Neuron (in vitro differentiated cells): ENCODE data around the gene RNF113A.
"Not testable (repeated sequence)": the region's sequence is repeated elsewhere in the genome, so short reads cannot be mapped to it uniquely, and the experiment has no call there.

Experiments used
- H2AFZ ChIP-seq: one replicate; pipeline ENCODE4 v1.6.1; 2013; ENCODE audit warnings: low read depth, mild to moderate bottlenecking, inconsistent platforms, low read length, moderate library complexity
- H3K27me3 ChIP-seq: one replicate; pipeline ENCODE4 v1.6.1; 2013; ENCODE audit warnings: low read length; ENCODE audit not compliant: insufficient read depth
- H3K36me3 ChIP-seq: one replicate; pipeline ENCODE4 v1.6.1; 2013; ENCODE audit warnings: low read length; ENCODE audit not compliant: insufficient read depth
- H3K4me1 ChIP-seq: one replicate; pipeline ENCODE4 v1.6.1; 2013; ENCODE audit warnings: low read length; ENCODE audit not compliant: insufficient read depth
- H3K4me3 ChIP-seq: 2 replicates; pipeline ENCODE4 v1.5.1; 2013; ENCODE audit warnings: mild to moderate bottlenecking, low read length, moderate library complexity
- H3K9me3 ChIP-seq: one replicate; pipeline ENCODE4 v1.6.1; 2013; ENCODE audit warnings: low read length

Gene RNF113A

GRCh38 chrX:119871599-119872395 is at the start of gene RNF113A, which contains the start of gene NDUFA1:
Gene RNF113A, minus strand, starts transcription at chrX:119871733. Its CDS starts 120 bp downstream, at chrX:119871613.
Gene NDUFA1, plus strand, starts transcription at chrX:119871832. Its CDS starts 80 bp downstream, at chrX:119871912.
- peak within 1 kb of the TSS; percentile 2 for H2AFZ ChIP-seq
- peak within 1 kb of the TSS; percentile 60 for H3K4me3 ChIP-seq
- H3K36me3 ChIP-seq = peaks cover 4% of the 10 kb centered on the region
- H3K9me3 ChIP-seq = no peaks in the 10 kb centered on the region
- H3K4me1 ChIP-seq = peaks cover 3% of the 10 kb centered on the region
- H3K27me3 ChIP-seq = no peaks in the 10 kb centered on the region

DNA sequence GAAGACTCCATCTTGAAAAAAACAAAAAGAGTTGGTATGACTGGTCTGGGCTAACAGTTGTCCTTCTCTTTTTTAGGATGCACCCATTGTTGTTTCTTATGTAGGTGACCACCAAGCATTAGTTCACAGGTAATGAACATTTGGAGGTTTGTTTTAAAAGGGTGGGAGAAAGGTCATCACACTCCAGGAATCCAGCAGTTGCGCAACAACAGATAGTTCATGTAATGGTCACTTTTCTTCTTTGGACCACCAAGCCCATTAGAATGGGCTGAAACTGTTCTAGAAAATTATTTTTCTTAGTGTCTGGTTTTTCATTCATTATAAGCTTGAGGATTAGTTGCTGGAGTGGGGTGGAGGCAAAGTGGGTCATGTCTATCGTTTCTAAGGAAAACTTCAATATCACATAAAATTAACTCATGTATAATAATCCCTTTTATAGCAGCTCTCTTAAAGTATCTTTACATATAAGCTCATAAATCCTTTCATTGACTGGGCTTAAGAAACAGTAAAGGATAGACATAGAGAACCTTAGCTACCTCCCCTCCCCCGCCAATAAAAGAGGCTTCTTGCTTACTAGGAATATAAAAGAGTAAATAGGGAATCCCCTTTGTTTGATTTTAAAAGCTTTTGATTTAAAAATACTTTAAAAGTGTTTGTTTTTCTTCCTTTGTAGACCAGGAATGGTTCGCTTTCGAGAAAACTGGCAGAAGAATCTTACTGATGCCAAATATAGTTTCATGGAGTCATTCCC is 48.5 kb upstream of the RNF113A start:
- H2AFZ ChIP-seq = no peak overlapping the region
- no peaks in the 10 kb centered on the region for H3K27me3 ChIP-seq
- H3K4me1 ChIP-seq = no peaks in the 10 kb centered on the region
- no peaks in the 10 kb centered on the region for H3K9me3 ChIP-seq
- H3K4me3 ChIP-seq = no peak overlapping the region
- H3K36me3 ChIP-seq = no peaks in the 10 kb centered on the region

GRCh38 chrX:119917877-119918276 is 46.3 kb upstream of the RNF113A start:
- H3K4me1 ChIP-seq = no peaks in the 10 kb centered on the region
- H3K27me3 ChIP-seq = no peaks in the 10 kb centered on the region
- H3K9me3 ChIP-seq = no peaks in the 10 kb centered on the region
- no peaks in the 10 kb centered on the region for H3K36me3 ChIP-seq
- H3K4me3 ChIP-seq = no peak overlapping the region
- H2AFZ ChIP-seq = no peak overlapping the region

GRCh38 chrX:119916310-119916709 is 44.8 kb upstream of the RNF113A start:
- H3K36me3 ChIP-seq = no peaks in the 10 kb centered on the region
- H3K4me3 ChIP-seq = no peak overlapping the region
- no peaks in the 10 kb centered on the region for H3K9me3 ChIP-seq
- H3K27me3 ChIP-seq = no peaks in the 10 kb centered on the region
- no peak overlapping the region for H2AFZ ChIP-seq
- no peaks in the 10 kb centered on the region for H3K4me1 ChIP-seq

GRCh38 chrX:119900976-119901375 is 29.4 kb upstream of the RNF113A start:
- Histone ChIP-seq H3K4me1 (no peaks in the 10 kb centered on the region), H3K4me3 (no peak overlapping the region), H3K27me3 (no peaks in the 10 kb centered on the region), H3K36me3 (no peaks in the 10 kb centered on the region), H3K9me3 (no peaks in the 10 kb centered on the region), H2AFZ (no peak overlapping the region)

- no peak overlapping the region for H3K4me3 ChIP-seq
- no peaks in the 10 kb centered on the region for H3K9me3 ChIP-seq
- no peaks in the 10 kb centered on the region for H3K27me3 ChIP-seq
- H2AFZ ChIP-seq = no peak overlapping the region
- no peaks in the 10 kb centered on the region for H3K4me1 ChIP-seq
- no peaks in the 10 kb centered on the region for H3K36me3 ChIP-seq
Observed at GRCh38 chrX:119899125-119899524, 27.6 kb upstream of the RNF113A start.

DNA sequence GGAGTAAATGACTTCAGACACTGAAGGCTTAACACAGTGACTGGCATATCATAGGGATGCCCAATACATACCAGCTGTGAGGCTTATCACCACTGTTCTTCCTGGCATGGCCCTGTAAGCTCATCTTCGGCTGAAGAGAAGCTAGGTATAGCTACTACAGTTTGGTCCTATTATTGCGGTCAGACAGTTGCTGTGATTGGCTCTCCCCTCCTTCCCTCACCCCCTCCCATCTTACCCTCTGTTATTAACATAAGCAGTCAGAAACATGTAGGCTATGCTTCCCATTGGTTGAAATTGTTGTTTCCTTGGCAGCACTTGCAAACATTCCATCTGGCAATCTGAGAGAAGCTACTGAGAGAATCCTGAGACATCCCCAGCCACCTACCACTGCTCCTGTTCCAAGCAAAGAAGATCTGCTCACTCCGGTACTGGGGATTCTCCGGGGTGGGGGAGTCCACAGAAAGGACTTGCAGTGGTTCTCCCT is 24.4 kb upstream of the RNF113A start, which contains the start of gene AKAP14:
AKAP14 (plus strand) TSS at position 51 of the 484 bp plus-strand sequence. CDS start 7,331 bp downstream, outside the sequence.
- H3K27me3 ChIP-seq = no peaks in the 10 kb centered on the region
- no peaks in the 10 kb centered on the region for H3K9me3 ChIP-seq
- H2AFZ ChIP-seq = no peak within 1 kb of the TSS
- no peaks in the 10 kb centered on the region for H3K36me3 ChIP-seq
- no peaks in the 10 kb centered on the region for H3K4me1 ChIP-seq
- H3K4me3 ChIP-seq = no peak within 1 kb of the TSS

GRCh38 chrX:119891961-119892692 is 20.6 kb upstream of the RNF113A start:
- not testable (repeated sequence) for H3K4me3 ChIP-seq, H3K9me3 ChIP-seq, H3K4me1 ChIP-seq, H2AFZ ChIP-seq, H3K36me3 ChIP-seq, H3K27me3 ChIP-seq

DNA sequence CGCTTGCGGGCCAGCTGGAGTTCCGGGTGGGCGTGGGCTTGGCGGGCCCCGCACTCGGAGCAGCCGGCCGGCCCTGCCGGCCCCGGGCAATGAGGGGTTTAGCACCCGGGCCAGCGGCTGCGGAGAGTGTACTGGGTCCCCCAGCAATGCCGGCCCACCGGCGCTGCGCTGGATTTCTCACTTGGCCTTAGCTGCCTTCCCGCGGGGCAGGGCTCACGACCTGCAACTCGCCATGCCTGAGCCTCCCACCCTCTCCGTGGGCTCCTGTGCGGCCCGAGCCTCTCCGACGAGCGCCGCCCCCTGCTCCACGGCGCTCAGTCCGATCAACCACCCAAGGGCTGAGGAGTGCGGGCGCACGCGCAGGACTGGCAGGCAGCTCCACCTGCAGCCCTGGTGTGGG is 19.1 kb upstream of the RNF113A start:
- H3K9me3 ChIP-seq, H3K27me3 ChIP-seq, H2AFZ ChIP-seq, H3K4me1 ChIP-seq, H3K4me3 ChIP-seq, H3K36me3 ChIP-seq: not testable (repeated sequence)

DNA sequence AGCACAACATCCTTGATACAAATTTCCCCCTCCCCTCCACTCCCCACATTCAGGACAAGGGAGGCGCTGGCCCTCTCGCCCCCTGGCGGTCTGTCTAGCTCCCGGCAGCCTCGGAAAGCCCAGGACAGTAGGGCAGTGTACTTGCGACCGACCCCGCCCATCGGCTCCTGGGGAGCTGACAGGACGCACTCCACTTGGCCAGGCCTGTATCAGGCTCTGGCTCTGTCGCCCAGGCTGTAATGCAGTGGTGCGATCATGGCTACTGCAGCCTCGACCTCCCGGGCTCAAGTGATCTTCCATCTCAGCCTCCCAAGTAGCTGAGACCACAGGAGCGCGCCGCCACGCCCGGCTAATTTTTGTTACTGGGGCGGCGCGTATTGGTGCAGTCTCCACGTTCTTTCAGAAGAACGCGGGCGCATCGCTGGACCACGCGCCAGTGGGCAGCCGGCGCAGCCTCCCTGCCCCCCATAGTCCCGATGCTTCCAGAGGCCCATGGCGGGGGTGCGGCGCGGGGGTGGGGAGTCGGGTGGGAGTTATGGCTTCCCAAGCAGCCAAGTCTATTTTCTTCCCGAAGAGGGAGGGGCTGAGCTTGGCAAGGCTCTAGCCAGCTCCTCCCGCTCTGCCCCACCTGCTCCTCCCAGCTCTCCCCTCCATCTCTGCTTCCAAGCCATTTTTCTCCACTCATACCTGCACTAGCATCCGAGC is 16.3 kb upstream of the RNF113A start:
- no peaks in the 10 kb centered on the region for H3K36me3 ChIP-seq
- no peaks in the 10 kb centered on the region for H3K4me1 ChIP-seq
- H3K27me3 ChIP-seq = no peaks in the 10 kb centered on the region
- no peak overlapping the region for H2AFZ ChIP-seq
- no peaks in the 10 kb centered on the region for H3K9me3 ChIP-seq
- H3K4me3 ChIP-seq = no peak overlapping the region

GRCh38 chrX:119885554-119886428 is 14.3 kb upstream of the RNF113A start:
- Histone ChIP-seq H3K9me3 (no peaks in the 10 kb centered on the region), H2AFZ (peak overlapping the region; percentile 10), H3K36me3 (no peaks in the 10 kb centered on the region), H3K27me3 (no peaks in the 10 kb centered on the region), H3K4me1 (no peaks in the 10 kb centered on the region), H3K4me3 (no peak overlapping the region)
